ENCODE results near the gene OR2F1. TPM values are rescaled to one million over a fixed set of nuclear protein-coding genes. Genes with fewer than 3 reads are reported as not detected.
"Not testable (repeated sequence)": the region's sequence is repeated elsewhere in the genome, so short reads cannot be mapped to it uniquely, and the experiment has no call there.

OR2F1 gene
- total and polyA plus RNA-seq, 4 donors, result under 0.01 to 0.05 TPM; not detected in 2

DNA sequence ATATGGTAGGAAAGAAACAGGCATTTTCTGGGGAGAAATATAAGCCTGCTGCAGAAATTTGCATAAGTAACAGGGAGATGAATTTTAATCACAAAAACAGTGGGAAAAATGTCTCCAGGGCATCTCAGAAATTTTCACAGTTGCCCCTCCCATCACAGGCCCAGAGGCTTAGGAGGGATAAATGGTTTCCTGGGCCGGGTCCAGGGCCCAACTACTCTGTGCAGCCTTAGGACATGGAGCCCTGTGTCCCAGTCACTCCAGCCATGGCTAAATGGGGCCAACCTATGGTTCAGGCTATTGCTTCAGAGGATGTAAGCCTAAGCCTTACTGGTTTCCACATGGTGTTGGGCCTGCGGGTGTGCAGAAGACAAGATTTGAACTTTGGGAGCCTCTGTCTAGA, 54.7 kb downstream of the OR2F1 start:
- TF ChIP-seq FOXA1 (IDR thresholded peaks at IDR 0.05) (no peak), EGR1 (IDR thresholded peaks at IDR 0.05; ENCODE audit: low read depth in 2 of 2) (no peak), YY1 (IDR thresholded peaks at IDR 0.05) (no peak), HNF4G (IDR thresholded peaks at IDR 0.05) (no peak), RAD21 (IDR thresholded peaks at IDR 0.05) (no peak), FOXA2 (IDR thresholded peaks at IDR 0.05) (no peak), RXRA (IDR thresholded peaks at IDR 0.05) (no peak), NR2F2 (IDR thresholded peaks at IDR 0.05) (no peak), HNF4A (conservative IDR thresholded peaks at IDR 0.05) (no peak), SP1 (IDR thresholded peaks at IDR 0.05) (no peak), JUND (IDR thresholded peaks at IDR 0.05) (no peak), TAF1 (conservative IDR thresholded peaks at IDR 0.05) (no peak), GABPA (IDR thresholded peaks at IDR 0.05 in 1 of 2, conservative IDR thresholded peaks at IDR 0.05 in 1 of 2) (no peak)
- TF ChIP-seq, protein P1, sequence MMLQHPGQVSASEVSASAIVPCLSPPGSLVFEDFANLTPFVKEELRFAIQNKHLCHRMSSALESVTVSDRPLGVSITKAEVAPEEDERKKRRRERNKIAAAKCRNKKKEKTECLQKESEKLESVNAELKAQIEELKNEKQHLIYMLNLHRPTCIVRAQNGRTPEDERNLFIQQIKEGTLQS (IDR thresholded peaks at IDR 0.05), result no peak
- TF ChIP-seq, protein P2, sequence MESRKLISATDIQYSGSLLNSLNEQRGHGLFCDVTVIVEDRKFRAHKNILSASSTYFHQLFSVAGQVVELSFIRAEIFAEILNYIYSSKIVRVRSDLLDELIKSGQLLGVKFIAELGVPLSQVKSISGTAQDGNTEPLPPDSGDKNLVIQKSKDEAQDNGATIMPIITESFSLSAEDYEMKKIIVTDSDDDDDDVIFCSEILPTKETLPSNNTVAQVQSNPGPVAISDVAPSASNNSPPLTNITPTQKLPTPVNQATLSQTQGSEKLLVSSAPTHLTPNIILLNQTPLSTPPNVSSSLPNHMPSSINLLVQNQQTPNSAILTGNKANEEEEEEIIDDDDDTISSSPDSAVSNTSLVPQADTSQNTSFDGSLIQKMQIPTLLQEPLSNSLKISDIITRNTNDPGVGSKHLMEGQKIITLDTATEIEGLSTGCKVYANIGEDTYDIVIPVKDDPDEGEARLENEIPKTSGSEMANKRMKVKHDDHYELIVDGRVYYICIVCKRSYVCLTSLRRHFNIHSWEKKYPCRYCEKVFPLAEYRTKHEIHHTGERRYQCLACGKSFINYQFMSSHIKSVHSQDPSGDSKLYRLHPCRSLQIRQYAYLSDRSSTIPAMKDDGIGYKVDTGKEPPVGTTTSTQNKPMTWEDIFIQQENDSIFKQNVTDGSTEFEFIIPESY (IDR thresholded peaks at IDR 0.05), result no peak
- TF ChIP-seq, protein P3, sequence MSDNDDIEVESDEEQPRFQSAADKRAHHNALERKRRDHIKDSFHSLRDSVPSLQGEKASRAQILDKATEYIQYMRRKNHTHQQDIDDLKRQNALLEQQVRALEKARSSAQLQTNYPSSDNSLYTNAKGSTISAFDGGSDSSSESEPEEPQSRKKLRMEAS (IDR thresholded peaks at IDR 0.05), result no peak
- TF ChIP-seq, protein P4, sequence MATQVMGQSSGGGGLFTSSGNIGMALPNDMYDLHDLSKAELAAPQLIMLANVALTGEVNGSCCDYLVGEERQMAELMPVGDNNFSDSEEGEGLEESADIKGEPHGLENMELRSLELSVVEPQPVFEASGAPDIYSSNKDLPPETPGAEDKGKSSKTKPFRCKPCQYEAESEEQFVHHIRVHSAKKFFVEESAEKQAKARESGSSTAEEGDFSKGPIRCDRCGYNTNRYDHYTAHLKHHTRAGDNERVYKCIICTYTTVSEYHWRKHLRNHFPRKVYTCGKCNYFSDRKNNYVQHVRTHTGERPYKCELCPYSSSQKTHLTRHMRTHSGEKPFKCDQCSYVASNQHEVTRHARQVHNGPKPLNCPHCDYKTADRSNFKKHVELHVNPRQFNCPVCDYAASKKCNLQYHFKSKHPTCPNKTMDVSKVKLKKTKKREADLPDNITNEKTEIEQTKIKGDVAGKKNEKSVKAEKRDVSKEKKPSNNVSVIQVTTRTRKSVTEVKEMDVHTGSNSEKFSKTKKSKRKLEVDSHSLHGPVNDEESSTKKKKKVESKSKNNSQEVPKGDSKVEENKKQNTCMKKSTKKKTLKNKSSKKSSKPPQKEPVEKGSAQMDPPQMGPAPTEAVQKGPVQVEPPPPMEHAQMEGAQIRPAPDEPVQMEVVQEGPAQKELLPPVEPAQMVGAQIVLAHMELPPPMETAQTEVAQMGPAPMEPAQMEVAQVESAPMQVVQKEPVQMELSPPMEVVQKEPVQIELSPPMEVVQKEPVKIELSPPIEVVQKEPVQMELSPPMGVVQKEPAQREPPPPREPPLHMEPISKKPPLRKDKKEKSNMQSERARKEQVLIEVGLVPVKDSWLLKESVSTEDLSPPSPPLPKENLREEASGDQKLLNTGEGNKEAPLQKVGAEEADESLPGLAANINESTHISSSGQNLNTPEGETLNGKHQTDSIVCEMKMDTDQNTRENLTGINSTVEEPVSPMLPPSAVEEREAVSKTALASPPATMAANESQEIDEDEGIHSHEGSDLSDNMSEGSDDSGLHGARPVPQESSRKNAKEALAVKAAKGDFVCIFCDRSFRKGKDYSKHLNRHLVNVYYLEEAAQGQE (IDR thresholded peaks at IDR 0.05), result no peak
- TF ChIP-seq, protein P5, sequence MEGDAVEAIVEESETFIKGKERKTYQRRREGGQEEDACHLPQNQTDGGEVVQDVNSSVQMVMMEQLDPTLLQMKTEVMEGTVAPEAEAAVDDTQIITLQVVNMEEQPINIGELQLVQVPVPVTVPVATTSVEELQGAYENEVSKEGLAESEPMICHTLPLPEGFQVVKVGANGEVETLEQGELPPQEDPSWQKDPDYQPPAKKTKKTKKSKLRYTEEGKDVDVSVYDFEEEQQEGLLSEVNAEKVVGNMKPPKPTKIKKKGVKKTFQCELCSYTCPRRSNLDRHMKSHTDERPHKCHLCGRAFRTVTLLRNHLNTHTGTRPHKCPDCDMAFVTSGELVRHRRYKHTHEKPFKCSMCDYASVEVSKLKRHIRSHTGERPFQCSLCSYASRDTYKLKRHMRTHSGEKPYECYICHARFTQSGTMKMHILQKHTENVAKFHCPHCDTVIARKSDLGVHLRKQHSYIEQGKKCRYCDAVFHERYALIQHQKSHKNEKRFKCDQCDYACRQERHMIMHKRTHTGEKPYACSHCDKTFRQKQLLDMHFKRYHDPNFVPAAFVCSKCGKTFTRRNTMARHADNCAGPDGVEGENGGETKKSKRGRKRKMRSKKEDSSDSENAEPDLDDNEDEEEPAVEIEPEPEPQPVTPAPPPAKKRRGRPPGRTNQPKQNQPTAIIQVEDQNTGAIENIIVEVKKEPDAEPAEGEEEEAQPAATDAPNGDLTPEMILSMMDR (IDR thresholded peaks at IDR 0.05; ENCODE audit: low read depth, low read length, missing input control), result no peak
- no peaks in the 10 kb centered on the region for H3K27me3 ChIP-seq (ENCODE audit: control insufficient read depth in 4 of 4, insufficient read depth in 4 of 4, low read length in 3 of 4)
- H3K27ac ChIP-seq (ENCODE audit: low read depth in 1 of 2, low read length in 2 of 2), result no peak overlapping the region
- H3K9me3 ChIP-seq (ENCODE audit: control insufficient read depth in 4 of 4, low read length in 3 of 4), result no peaks in the 10 kb centered on the region
- no peak for DNase-seq (ENCODE audit: low spot score)
- no peak overlapping the region for H3K4me3 ChIP-seq (ENCODE audit: low read depth in 1 of 3, low read length in 3 of 3)
- no peaks in the 10 kb centered on the region for H3K4me1 ChIP-seq (ENCODE audit: control insufficient read depth in 4 of 4, insufficient read depth in 4 of 4, low read length in 3 of 4)
- no peaks in the 10 kb centered on the region for H3K36me3 ChIP-seq (ENCODE audit: control insufficient read depth in 4 of 4, insufficient read depth in 3 of 4, low read depth in 1 of 4, low read length in 3 of 4)
- no peak overlapping the region for H3K9ac ChIP-seq (ENCODE audit: low read depth in 1 of 2, low read length in 2 of 2)
- WGBS, result 85% methylated on average over 2 of the region's 2 CpGs

DNA sequence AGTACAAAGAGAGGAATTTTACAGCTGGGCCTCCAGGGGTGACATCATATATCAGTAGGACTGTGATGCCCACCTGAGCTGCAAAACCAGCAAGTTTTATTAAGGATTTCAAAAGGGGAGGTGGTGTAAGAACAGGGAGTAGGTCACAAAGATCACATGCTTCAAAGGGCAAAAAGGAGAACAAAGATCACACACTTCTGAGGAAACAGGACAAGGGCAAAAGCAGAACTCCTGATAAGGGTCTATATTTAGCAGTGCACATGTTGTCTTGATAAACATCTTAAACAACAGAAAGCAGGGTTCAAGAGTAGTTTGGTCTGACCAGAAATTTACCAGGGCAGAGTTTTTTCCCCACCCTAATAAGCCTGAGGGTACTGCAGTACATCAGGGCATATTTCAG, 55.4 kb downstream of the OR2F1 start:
- H3K9me3 ChIP-seq (ENCODE audit: control insufficient read depth in 4 of 4, low read length in 3 of 4); H3K27me3 ChIP-seq (ENCODE audit: control insufficient read depth in 4 of 4, insufficient read depth in 4 of 4, low read length in 3 of 4); H3K4me1 ChIP-seq (ENCODE audit: control insufficient read depth in 4 of 4, insufficient read depth in 4 of 4, low read length in 3 of 4); H3K4me3 ChIP-seq (ENCODE audit: low read depth in 1 of 3, low read length in 3 of 3); H3K36me3 ChIP-seq (ENCODE audit: control insufficient read depth in 4 of 4, insufficient read depth in 3 of 4, low read depth in 1 of 4, low read length in 3 of 4); H3K27ac ChIP-seq (ENCODE audit: low read depth in 1 of 2, low read length in 2 of 2); H3K9ac ChIP-seq (ENCODE audit: low read depth in 1 of 2, low read length in 2 of 2); DNase-seq (ENCODE audit: low spot score): not testable (repeated sequence)

DNA sequence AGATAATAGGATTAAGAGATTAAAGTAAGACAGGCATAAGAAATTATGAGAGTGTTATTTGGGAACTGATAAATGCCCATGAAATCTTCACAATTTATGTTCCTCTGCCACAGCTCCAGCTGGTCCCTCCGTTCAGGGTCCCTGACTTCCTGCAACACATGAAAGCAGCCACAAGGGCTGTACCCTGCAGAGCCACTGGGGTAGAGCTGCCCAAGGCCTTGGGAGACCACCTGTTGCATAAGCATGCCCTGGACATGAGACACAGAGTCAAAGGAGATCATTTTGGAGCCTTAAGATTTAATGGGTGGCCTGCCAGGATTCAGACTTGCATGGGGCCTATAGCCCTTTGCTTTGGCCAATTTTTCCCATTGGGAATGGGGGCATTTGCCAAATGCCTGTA, 56.2 kb downstream of the OR2F1 start:
- whole genome bisulfite sequencing, result 84% methylated on average over 1 of the region's 1 CpG
- not testable (repeated sequence) for H3K9me3 ChIP-seq (ENCODE audit: control insufficient read depth in 4 of 4, low read length in 3 of 4); H3K27ac ChIP-seq (ENCODE audit: low read depth in 1 of 2, low read length in 2 of 2); H3K9ac ChIP-seq (ENCODE audit: low read depth in 1 of 2, low read length in 2 of 2); H3K36me3 ChIP-seq (ENCODE audit: control insufficient read depth in 4 of 4, insufficient read depth in 3 of 4, low read depth in 1 of 4, low read length in 3 of 4); H3K27me3 ChIP-seq (ENCODE audit: control insufficient read depth in 4 of 4, insufficient read depth in 4 of 4, low read length in 3 of 4); H3K4me1 ChIP-seq (ENCODE audit: control insufficient read depth in 4 of 4, insufficient read depth in 4 of 4, low read length in 3 of 4); H3K4me3 ChIP-seq (ENCODE audit: low read depth in 1 of 3, low read length in 3 of 3); DNase-seq (ENCODE audit: low spot score)
